NCI-H1436 treated with DMSO at 0.1 percent for 48 hours (cell line): ENCODE results near the gene ACADL.
A peak's percentile ranks its signal among the peaks of the same experiment; 100 is the strongest.

Experiments
- DNase-seq: peaks from one replicate; lab custom pipeline; 2025; lab: John Stamatoyannopoulos, UW

Gene ACADL

DNA sequence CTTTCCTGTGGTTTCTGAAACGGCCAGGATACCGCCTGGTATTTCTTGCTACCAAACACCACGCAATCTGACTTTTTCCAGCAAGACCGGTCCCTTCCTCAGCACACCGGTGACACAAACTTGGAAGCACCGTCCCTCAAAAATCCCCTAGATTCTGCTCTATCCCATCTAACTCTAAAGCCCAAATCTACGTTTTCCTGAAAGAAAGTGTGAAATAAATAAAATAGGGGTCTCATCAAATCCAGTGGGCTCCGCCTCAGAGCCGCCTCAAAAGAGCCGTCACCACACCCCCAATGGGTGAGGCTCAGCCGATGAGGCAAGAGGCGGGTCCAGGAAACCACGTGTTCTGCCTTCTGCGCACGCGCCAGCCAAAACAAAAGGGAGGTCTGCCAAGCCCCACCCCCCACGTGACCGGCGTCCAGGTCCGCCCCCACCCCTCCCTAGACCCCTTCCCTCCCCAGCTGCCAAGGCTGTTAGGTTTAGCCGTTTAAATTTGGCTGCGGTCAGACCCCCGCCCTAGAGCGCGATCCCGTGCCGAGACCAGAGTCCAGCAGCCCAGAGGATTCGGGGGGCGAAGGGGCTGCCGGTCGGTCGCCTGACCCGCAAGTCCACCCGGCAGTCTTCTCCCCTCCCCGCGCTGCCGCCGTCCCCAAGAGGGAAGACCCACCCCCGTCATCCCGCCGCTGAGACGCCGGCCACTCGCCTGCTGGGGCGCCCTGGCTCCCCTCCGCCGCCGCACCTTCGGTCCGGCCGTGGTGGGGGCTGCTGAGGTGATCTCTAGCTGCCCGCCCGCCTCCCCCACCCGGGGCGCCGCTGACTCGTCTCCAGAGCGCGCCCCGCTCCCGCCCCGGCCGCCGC lies 54.6 kb downstream of the ACADL start:
- peak; percentile 55 for DNase-seq

DNA sequence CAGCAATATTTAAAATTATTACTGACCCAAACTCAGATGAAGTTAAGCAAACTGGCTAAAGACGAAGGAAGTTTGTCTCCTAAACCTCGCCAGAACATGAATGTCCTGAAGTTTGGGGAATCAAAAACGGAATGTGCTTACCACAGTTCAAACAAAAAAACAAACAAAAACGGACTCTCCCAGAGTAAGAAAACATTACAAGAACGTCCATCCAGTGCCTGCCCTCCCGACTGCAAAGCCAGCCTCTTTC lies 55.1 kb downstream of the ACADL start:
- no peak for DNase-seq

DNA sequence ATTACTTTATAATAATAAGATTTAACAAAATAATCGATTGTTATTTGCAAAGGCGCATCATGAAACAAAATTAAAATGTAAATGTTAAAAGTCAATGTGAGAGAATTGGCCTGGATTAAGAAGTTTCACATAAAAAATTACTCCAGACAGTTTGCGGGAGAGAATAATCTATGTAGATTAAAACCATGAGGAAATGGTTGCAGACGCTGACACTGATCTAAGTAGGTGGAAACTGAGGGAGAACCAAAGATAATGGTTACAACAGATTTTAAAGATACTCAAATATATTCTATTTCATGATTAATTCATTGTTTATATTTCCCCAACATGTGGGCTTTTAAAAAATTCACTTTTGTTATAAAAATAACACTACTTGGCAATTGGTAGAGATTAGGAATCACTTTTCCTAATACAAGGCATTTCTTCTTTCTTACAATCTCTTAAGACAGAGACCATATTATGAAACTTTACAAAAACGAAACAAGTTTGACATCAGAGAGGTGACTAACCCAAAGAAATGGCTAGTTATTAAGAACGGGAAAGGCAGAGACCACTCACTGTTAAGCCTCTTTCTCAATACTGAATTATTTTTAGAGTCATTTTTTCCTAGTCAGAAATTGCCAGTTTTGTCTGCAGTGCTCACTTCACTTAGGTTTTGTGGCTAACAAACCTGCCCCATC lies 55.6 kb downstream of the ACADL start:
- DNase-seq = no peak

DNA sequence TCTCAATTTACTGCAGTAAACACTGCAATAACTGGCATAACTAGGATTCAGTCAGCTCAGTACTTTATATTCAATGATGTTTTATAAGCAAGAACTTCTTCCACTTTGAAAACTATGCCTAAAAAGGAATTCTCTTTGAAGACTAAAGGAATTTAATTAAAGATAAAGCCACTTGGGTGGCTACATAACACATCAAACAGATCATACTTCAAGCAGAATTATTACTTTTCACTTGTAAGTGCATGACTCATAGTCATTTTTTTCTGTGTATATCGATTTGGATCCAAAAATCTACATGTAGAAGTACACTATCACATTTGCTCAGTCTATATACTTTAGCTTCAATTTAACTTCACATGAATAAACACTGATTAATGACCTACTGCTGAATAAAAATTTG lies 58.0 kb downstream of the ACADL start:
- no peak for DNase-seq

DNA sequence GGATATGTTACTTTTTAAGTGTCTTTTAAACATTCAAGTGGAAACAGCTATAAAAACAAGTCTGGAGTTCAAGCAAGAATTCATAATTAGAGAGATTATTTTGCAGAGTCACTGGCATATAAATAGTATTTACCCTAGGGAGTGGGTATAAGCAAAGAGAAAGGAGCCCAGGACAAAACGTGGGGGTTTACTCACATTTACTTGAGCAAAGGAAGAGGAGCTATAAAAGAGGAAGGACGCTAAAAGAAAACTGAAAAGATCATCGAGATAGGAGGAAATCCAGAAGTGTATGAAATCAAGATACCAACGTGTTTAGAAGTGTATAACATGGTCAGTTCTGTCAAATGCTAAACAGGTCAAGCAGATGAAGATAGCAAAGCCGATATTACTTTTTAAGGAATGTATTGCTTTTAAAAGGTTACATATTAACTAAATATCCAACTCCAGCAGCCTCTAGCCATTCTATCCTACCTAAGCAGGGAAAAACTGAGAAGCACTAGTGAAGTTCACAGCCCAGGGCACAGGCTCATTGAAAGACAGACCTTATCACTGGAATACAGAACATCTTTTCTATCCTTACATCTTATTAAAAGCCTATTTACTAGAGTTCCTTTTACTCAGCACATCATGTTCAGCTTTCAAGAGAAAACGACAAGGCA lies 62.7 kb downstream of the ACADL start:
- no peak for DNase-seq

DNA sequence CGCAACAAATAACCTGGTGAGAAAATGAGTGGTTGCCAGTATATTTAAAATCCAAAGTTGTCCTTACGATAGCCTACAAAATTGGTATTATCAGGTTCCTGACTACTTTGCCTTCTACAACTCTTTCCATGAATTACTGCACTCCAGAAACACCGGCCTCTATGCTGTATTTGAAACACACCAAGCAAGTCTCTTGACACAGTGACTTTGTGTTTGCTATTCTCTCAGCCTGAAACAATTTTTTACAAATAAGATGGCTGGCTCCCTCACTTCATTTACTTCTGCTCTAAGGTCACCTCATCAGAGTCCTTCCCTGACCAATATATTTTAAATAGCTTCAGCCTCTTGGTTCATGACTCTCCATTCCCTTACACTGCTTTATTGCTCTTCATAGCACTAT lies 66.2 kb downstream of the ACADL start:
- DNase-seq = no peak

DNA sequence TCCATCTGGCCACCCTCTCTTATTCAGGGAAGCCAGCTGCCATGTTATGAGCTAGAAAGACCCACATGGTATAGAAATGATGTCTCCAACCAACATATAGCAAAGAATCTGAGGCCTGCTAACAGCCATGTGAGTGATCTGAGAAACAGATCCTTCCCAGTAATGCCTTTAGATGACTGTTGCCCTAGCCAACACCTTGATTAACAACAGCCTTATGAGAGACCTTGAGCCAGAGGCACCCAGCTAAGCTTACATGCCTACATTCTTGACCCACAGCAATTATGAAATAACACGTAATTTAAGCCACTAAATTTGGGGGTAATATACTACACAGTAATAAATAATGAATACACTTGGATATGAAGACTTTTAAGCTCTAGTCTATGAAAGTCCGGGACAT lies 67.0 kb downstream of the ACADL start:
- no peak for DNase-seq

DNA sequence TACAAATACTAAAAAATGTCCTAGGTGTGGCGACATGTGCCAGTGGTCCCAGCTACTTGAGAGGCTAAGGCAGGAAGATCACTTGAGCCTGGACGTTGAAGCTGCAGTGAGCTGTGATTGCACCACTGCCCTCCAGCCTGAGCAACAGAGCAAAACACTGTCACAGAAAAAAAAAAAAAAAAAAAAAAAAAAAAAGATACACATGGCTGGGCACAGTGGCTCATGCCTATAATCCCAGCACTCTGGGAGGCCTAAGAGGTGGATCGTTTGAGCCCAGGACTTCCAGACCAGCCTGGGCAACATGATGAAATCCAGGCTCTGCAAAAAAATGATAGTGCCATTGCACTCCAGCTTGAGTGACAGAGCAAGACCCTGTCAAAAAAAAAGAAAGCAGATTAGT lies 67.7 kb downstream of the ACADL start:
- DNase-seq = no peak

DNA sequence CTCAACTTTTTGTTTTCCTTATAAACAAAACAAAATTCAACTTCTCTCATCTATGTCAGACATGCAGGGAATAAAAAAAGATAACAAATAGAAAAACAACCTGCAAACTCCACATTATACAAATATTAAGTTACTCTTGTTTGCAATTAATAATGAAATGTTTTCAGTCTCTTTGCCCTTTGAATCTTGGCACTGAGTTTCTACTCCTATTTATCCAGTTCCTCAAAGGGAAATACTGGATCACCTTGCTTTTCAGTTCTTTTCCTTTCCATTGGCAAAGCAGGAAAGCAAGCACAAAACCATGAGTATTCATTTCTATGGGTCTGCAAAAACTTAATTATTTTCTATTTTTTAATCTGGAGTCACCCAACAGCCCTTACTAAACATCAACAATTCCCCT lies 77.6 kb downstream of the ACADL start:
- DNase-seq = no peak
